A549 (cell line): Measurements from ENCODE around the gene LILRA2. TPM values are rescaled to one million over a fixed set of nuclear protein-coding genes. Genes with fewer than 3 reads are reported as not detected.

Source experiments
- ATAC-seq, 2 experiments: fragments of 200-7000 bp in 1 of 2; fragments of >200 bp in 1 of 2; cut with Nextera tagmentation in 1 of 2; cut with Tn5 transposase in 1 of 2; 3 replicates each; pipeline versions ENCODE4 v1.8.0 to v1.9.1; 2018 to 2020; ENCODE audit warnings: mild to moderate bottlenecking in 1 of 2, moderate library complexity in 1 of 2
- CTCF ChIA-PET: fragments of 300-600 bp; sonication (Branson Sonifier 250); formaldehyde crosslinking; extraction: SDS; loops from one replicate; lab custom pipeline; 2021; ENCODE audit warnings: antibody characterized with exemption, inconsistent platforms; lab: Yijun Ruan, JAX
- POLR2A ChIA-PET: fragments of 350-600 bp; formaldehyde crosslinking; extraction: SDS; loops from one replicate; lab custom pipeline; 2021; ENCODE audit warnings: antibody characterized with exemption, inconsistent platforms; lab: Yijun Ruan, JAX
- DNase-seq, 2 experiments: peaks; one replicate each; pipeline versions ENCODE4 v3.0.0 to v3.0.0-alpha.2; 2011 to 2016; ENCODE audit warnings: low read depth in 1 of 2, low spot score in 1 of 2
- FAIRE-seq: peaks from 2 replicates; lab custom pipeline; 2011; peaks lifted over from hg19 to GRCh38; lab: Jason Lieb, UNC
- H3K27ac ChIP-seq, 2 experiments: fragments of >200 bp; sonication (Bioruptor Twin); formaldehyde crosslinking; 3 replicates each; pipeline ENCODE4 v1.5.1; 2016 to 2017
- H3K4me1 ChIP-seq: fragments of >200 bp; sonication (Bioruptor Twin); formaldehyde crosslinking; 3 replicates; pipeline ENCODE4 v1.6.1; 2016
- H3K4me2 ChIP-seq: fragments of >200 bp; sonication (Bioruptor Twin); formaldehyde crosslinking; 3 replicates; pipeline ENCODE4 v1.6.1; 2016
- H3K4me3 ChIP-seq: fragments of >200 bp; sonication (Bioruptor Twin); formaldehyde crosslinking; 3 replicates; pipeline ENCODE4 v1.5.1; 2016
- H3K9me3 ChIP-seq: fragments of >200 bp; sonication (Bioruptor Twin); formaldehyde crosslinking; 3 replicates; pipeline ENCODE4 v1.6.1; 2016
- ATOH8 ChIP-seq: fragments of 250-450 bp; sonication (Bioruptor Pico); IDR thresholded peaks from 2 replicates; pipeline ENCODE4 v1.5.0; 2020; ENCODE audit warnings: low read depth, mild to moderate bottlenecking, moderate library complexity
- CBX2 ChIP-seq: fragments of 200-600 bp; sonication (generic); IDR thresholded peaks from 2 replicates; pipeline ENCODE4 v1.6.1; 2016; ENCODE audit warnings: low read depth, mild to moderate bottlenecking, borderline replicate concordance
- CHD2 ChIP-seq: fragments of 150-350 bp; IDR thresholded peaks from 2 replicates; pipeline ENCODE4 v1.6.1; 2014; ENCODE audit warnings: low read length; ENCODE audit not compliant: partially characterized antibody
- EHF ChIP-seq: fragments of 250-450 bp; sonication (Bioruptor Pico); IDR thresholded peaks from 2 replicates; pipeline ENCODE4 v1.5.0; 2020; ENCODE audit warnings: mild to moderate bottlenecking
- HEYL ChIP-seq: fragments of 250-450 bp; sonication (Bioruptor Pico); IDR thresholded peaks from 2 replicates; pipeline ENCODE4 v1.8.0; 2021; ENCODE audit warnings: mild to moderate bottlenecking, moderate library complexity
- HOXA7 ChIP-seq: fragments of 250-450 bp; sonication (Bioruptor Pico); IDR thresholded peaks from 2 replicates; pipeline ENCODE4 v1.5.0; 2020; ENCODE audit warnings: mild to moderate bottlenecking, moderate library complexity
- HOXB13 ChIP-seq: fragments of 250-450 bp; sonication (Bioruptor Pico); IDR thresholded peaks from 2 replicates; pipeline ENCODE4 v1.5.0; 2020; ENCODE audit warnings: low read depth, mild to moderate bottlenecking, moderate library complexity
- JUN ChIP-seq, 2 experiments: fragments of >200 bp; sonication (Bioruptor Twin); formaldehyde crosslinking; IDR thresholded peaks; 2 replicates in 1 of 2; 3 replicates in 1 of 2; pipeline ENCODE4 v1.6.1; 2016 to 2017
- KDM1A ChIP-seq: fragments of 200-600 bp; sonication (generic); IDR thresholded peaks from 2 replicates; pipeline ENCODE4 v1.6.1; 2016; ENCODE audit warnings: low read depth, mild to moderate bottlenecking
- KDM5A ChIP-seq: fragments of 200-600 bp; sonication (generic); IDR thresholded peaks from 2 replicates; pipeline ENCODE4 v1.6.1; 2016; ENCODE audit warnings: antibody characterized with exemption, mild to moderate bottlenecking
- MAZ ChIP-seq: fragments of 150-350 bp; IDR thresholded peaks from 2 replicates; pipeline ENCODE4 v1.6.1; 2014; ENCODE audit warnings: antibody characterized with exemption, low read depth, low read length, borderline replicate concordance
- NPAS2 ChIP-seq: fragments of 250-450 bp; sonication (Bioruptor Pico); IDR thresholded peaks from 2 replicates; pipeline ENCODE4 v1.8.0; 2022; ENCODE audit warnings: mild to moderate bottlenecking, moderate library complexity, borderline replicate concordance
- REST ChIP-seq: fragments of 200-600 bp; sonication (generic); IDR thresholded peaks from 2 replicates; pipeline ENCODE4 v1.6.1; 2016; ENCODE audit warnings: antibody characterized with exemption, mild to moderate bottlenecking, moderate library complexity
- TP53 ChIP-seq: fragments of 250-450 bp; sonication (Bioruptor Pico); IDR thresholded peaks from 2 replicates; pipeline ENCODE4 v1.5.0; 2021; ENCODE audit warnings: mild to moderate bottlenecking, moderate library complexity
- USF2 ChIP-seq: fragments of 450-650 bp; IDR thresholded peaks from 2 replicates; pipeline ENCODE4 v1.6.1; 2014; ENCODE audit warnings: antibody characterized with exemption
- ZC3H11A ChIP-seq: fragments of 450-650 bp; IDR thresholded peaks from 2 replicates; pipeline ENCODE4 v1.6.1; 2014; ENCODE audit warnings: antibody characterized with exemption, mild to moderate bottlenecking
- ZFP36 ChIP-seq: fragments of 450-650 bp; IDR thresholded peaks from 2 replicates; pipeline ENCODE4 v1.6.1; 2014; ENCODE audit warnings: borderline replicate concordance; ENCODE audit not compliant: partially characterized antibody
- ZNF302 ChIP-seq: fragments of 250-450 bp; sonication (Bioruptor Pico); IDR thresholded peaks from 2 replicates; pipeline ENCODE4 v1.9.0; 2021; ENCODE audit warnings: inconsistent platforms, mild to moderate bottlenecking, moderate library complexity
- ZSCAN20 ChIP-seq: fragments of 250-450 bp; sonication (Bioruptor Pico); IDR thresholded peaks from 2 replicates; pipeline ENCODE4 v1.8.0; 2022; ENCODE audit warnings: mild to moderate bottlenecking, moderate library complexity
- WGBS: methylation state at CpG from one replicate; pipeline ENCODE4 v1.1.6; 2017; ENCODE audit errors: missing lambda C conversion rate; 5-methylcytosine and 5-hydroxymethylcytosine counted together
- polyA plus RNA-seq, 4 experiments: library from polyadenylated mRNA; depleted of rRNA in 3 of 4; stranded (reverse); fragments of >200 nt; fragmentation: RNase III in 1 of 4; extraction: RNeasy Plus Mini Kit Qiagen cat#74134 plus additional on column Dnase treatment in 1 of 4; gene quantifications; 2 replicates in 3 of 4; 3 replicates in 1 of 4; pipeline ENCODE4 v1.2.3, GENCODE V29; 2011 to 2017

Gene LILRA2
- polyA plus RNA-seq, 2 of the 4 experiments (the other 2 are of a cell fraction) = not detected

- FAIRE-seq (no peak), ATAC-seq (no peak), DNase-seq (no peak)
- CTCF ChIA-PET = interaction anchor here (1.0 to 1.2 kb wide), 2 partner anchors 12 to 243 kb away, joined by 3 read pairs; no protein-coding TSS in a partner anchor
- H3K9me3 ChIP-seq = peaks cover 5% of the 10 kb centered on the region; the same call in 1 of the 3 replicates
- no peaks in the 10 kb centered on the region for H3K4me1 ChIP-seq
- no peak overlapping the region for H3K4me3 ChIP-seq
- H3K4me2 ChIP-seq = no peak overlapping the region
- no peak overlapping the region for H3K27ac ChIP-seq
- POLR2A ChIA-PET = interaction anchor here (0.5 kb wide), 1 partner anchor 388 kb away, joined by 3 read pairs; no protein-coding TSS in a partner anchor
- 49% methylated on average over 10 of the region's 10 CpGs for WGBS
- TF ChIP-seq KDM1A = no peak
- no peak for TF ChIP-seq CBX2
- TF ChIP-seq USF2 = no peak
- TF ChIP-seq EHF = no peak
- TF ChIP-seq ZFP36 = no peak
- TF ChIP-seq ZSCAN20 = no peak
- TF ChIP-seq CHD2 = no peak
Measured at GRCh38 chr19:54554006-54554405, 19.6 kb upstream of the LILRA2 start.

- FAIRE-seq (no peak), ATAC-seq (no peak)
- TF ChIP-seq KDM5A (no peak), CHD2 (no peak)
- TF ChIP-seq, all 56 proteins: peak for 0
- DNase-seq = no peak
- ChIA-PET CTCF (interaction anchor here (0.7 kb wide), 1 partner anchor 33 kb away, joined by 3 read pairs; no protein-coding TSS in a partner anchor), POLR2A (no interaction called here)
- WGBS = 39% methylated on average over 16 of the region's 16 CpGs
- H3K4me3 ChIP-seq = no peak overlapping the region
- H3K4me1 ChIP-seq = no peaks in the 10 kb centered on the region
- no peak overlapping the region for H3K4me2 ChIP-seq
- peaks cover 5% of the 10 kb centered on the region; the same call in 1 of the 3 replicates for H3K9me3 ChIP-seq
- no peak overlapping the region for H3K27ac ChIP-seq
Measured at GRCh38 chr19:54554896-54555295, 18.7 kb upstream of the LILRA2 start.

DNA sequence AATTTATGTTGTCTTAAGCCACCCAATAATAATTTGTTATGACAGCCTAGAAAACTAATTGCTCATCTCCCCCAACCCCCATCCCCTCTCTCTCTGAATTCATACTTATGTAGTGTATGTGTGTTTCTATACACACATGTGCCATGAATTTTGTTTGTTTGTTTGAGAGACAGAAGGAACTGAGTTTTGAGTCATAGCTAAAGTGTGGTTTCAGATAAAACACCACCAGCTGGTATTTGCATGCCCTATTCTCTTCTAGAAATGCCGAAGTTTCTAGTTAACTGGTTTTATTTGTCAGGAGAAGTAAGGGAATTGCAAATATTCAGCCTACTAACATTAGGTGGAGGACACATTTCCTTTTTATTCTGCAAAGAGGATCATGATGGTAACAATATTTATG is 17.4 kb upstream of the LILRA2 start:
- no peaks in the 10 kb centered on the region for H3K4me1 ChIP-seq
- ChIA-PET CTCF (interaction anchor here (1.4 kb wide), 1 partner anchor 114 kb away, joined by 5 read pairs; no protein-coding TSS in a partner anchor), POLR2A (no interaction called here)
- no peak overlapping the region for H3K27ac ChIP-seq
- 0% methylated on average over 1 of the region's 1 CpG for WGBS
- H3K9me3 ChIP-seq = peaks cover 5% of the 10 kb centered on the region; the same call in 1 of the 3 replicates
- H3K4me2 ChIP-seq = no peak overlapping the region
- DNase-seq = no peak
- no peak for FAIRE-seq
- TF ChIP-seq ATOH8 = no peak
- no peak for TF ChIP-seq ZC3H11A
- TF ChIP-seq HOXB13 (CRISPR knock-in tag) = no peak
- TF ChIP-seq TP53 = no peak
- TF ChIP-seq HOXA7 = no peak
- TF ChIP-seq ZNF302 (CRISPR knock-in tag) = no peak
- TF ChIP-seq MAZ = no peak
- TF ChIP-seq JUN (IDR thresholded peaks at IDR 0.05) = no peak
- no peak for TF ChIP-seq NPAS2 (CRISPR knock-in tag)
- no peak for TF ChIP-seq HEYL (CRISPR knock-in tag)
- no peak overlapping the region for H3K4me3 ChIP-seq
- no peak for ATAC-seq

- ChIA-PET POLR2A (no interaction called here), CTCF (interaction anchor here (0.7 to 1.3 kb wide), 2 partner anchors 77 to 94 kb away, joined by 3 to 6 read pairs; no protein-coding TSS in a partner anchor)
- Histone ChIP-seq H3K4me1 (no peaks in the 10 kb centered on the region), H3K9me3 (peaks cover 5% of the 10 kb centered on the region; the same call in 1 of the 3 replicates), H3K4me3 (no peak overlapping the region), H3K27ac (no peak overlapping the region), H3K4me2 (no peak overlapping the region)
- ATAC-seq (no peak), DNase-seq (no peak), FAIRE-seq (no peak)
- 4% methylated on average over 3 of the region's 3 CpGs for WGBS
- no peak for TF ChIP-seq KDM5A
- peak; percentile 75; the same call in 1 of the 2 replicates for TF ChIP-seq REST
Measured at GRCh38 chr19:54558339-54558738, 15.3 kb upstream of the LILRA2 start.
